H1 (cell line): ENCODE measurements around the gene TTC34. TPM values are rescaled to one million over a fixed set of nuclear protein-coding genes. Genes with fewer than 3 reads are reported as not detected.
"Not testable (repeated sequence)": the region's sequence is repeated elsewhere in the genome, so short reads cannot be mapped to it uniquely, and the experiment has no call there.

Experiments
- CTCF ChIA-PET: fragments of 300-600 bp; sonication (Branson Sonifier 250); formaldehyde crosslinking; loops from one replicate; lab custom pipeline; 2021; ENCODE audit not compliant: partially characterized antibody; lab: Charles Lee
- POLR2A ChIA-PET: fragments of 300-600 bp; sonication (Branson Sonifier 250); formaldehyde crosslinking; loops from one replicate; lab custom pipeline; 2021; ENCODE audit warnings: inconsistent platforms; ENCODE audit not compliant: partially characterized antibody; lab: Charles Lee
- DNase-seq, 2 experiments: peaks; one replicate each; pipeline versions ENCODE4 v3.0.0 to v3.0.0-alpha.2; 2010 to 2022; ENCODE audit warnings: low spot score in 2 of 2, low read depth in 1 of 2, mixed read lengths in 1 of 2
- FAIRE-seq: peaks from 2 replicates; lab custom pipeline; 2011; peaks lifted over from hg19 to GRCh38; lab: Jason Lieb, UNC
- H2AFZ ChIP-seq: 2 replicates; pipeline ENCODE4 v1.8.1; 2012; ENCODE audit warnings: low read length, inconsistent platforms
- H2AK5ac ChIP-seq: 2 replicates; pipeline ENCODE4 v1.6.1; 2013; ENCODE audit warnings: low read depth, low read length
- H2BK120ac ChIP-seq: replicated peaks from 2 replicates; pipeline ENCODE3; 2013; ENCODE audit warnings: low read depth, low read length, inconsistent platforms
- H2BK12ac ChIP-seq: 2 replicates; pipeline ENCODE4 v1.6.1; 2013; ENCODE audit warnings: low read depth, low read length
- H2BK15ac ChIP-seq: 2 replicates; pipeline ENCODE4 v1.6.1; 2013; ENCODE audit warnings: low read length
- H2BK20ac ChIP-seq: 2 replicates; pipeline ENCODE4 v1.6.1; 2013; ENCODE audit warnings: low read length
- H2BK5ac ChIP-seq: 2 replicates; pipeline ENCODE4 v1.6.1; 2013; ENCODE audit warnings: low read depth, low read length
- H3K14ac ChIP-seq: 2 replicates; pipeline ENCODE4 v1.6.1; 2013; ENCODE audit warnings: inconsistent platforms; ENCODE audit not compliant: insufficient read length
- H3K18ac ChIP-seq: 2 replicates; pipeline ENCODE4 v1.6.1; 2013; ENCODE audit warnings: low read length; ENCODE audit errors: extremely low read depth
- H3K23ac ChIP-seq: 2 replicates; pipeline ENCODE4 v1.6.1; 2013; ENCODE audit warnings: inconsistent platforms; ENCODE audit not compliant: insufficient read length
- H3K23me2 ChIP-seq: 2 replicates; pipeline ENCODE4 v1.6.1; 2013; ENCODE audit warnings: low read depth, low read length
- H3K27ac ChIP-seq: 2 replicates; pipeline ENCODE4 v1.6.1; 2011; ENCODE audit warnings: low read depth, low read length, inconsistent platforms
- H3K27me3 ChIP-seq, 4 experiments: replicated peaks in 1 of 4; 1 replicate in 1 of 4; 2 replicates in 3 of 4; pipeline versions ENCODE4 v1.6.1 to v1.8.1; 2011 to 2013; ENCODE audit warnings: low read length in 3 of 4, mild to moderate bottlenecking in 3 of 4, inconsistent platforms in 2 of 4, mixed read lengths in 2 of 4, moderate library complexity in 1 of 4; ENCODE audit not compliant: control insufficient read depth in 3 of 4, insufficient read depth in 3 of 4; ENCODE audit errors: extremely low read depth in 1 of 4
- H3K36me3 ChIP-seq, 4 experiments: 2 replicates each; pipeline versions ENCODE4 v1.6.1 to v1.8.1; 2011 to 2013; ENCODE audit warnings: mild to moderate bottlenecking in 4 of 4, low read length in 3 of 4, moderate library complexity in 2 of 4, control low read depth in 1 of 4, inconsistent platforms in 1 of 4; ENCODE audit not compliant: insufficient read depth in 4 of 4, control insufficient read depth in 2 of 4
- H3K4ac ChIP-seq: replicated peaks from 2 replicates; pipeline ENCODE3; 2013; ENCODE audit warnings: low read length, low read depth, mixed read lengths, inconsistent platforms; ENCODE audit not compliant: insufficient read length
- H3K4me1 ChIP-seq, 4 experiments: replicated peaks in 1 of 4; 1 replicate in 1 of 4; 2 replicates in 3 of 4; pipeline versions ENCODE4 v1.6.1 to v1.8.1; 2011 to 2013; ENCODE audit warnings: low read length in 3 of 4, inconsistent platforms in 2 of 4, mixed read lengths in 1 of 4; ENCODE audit not compliant: insufficient read depth in 4 of 4, control insufficient read depth in 3 of 4
- H3K4me2 ChIP-seq, 2 experiments: 2 replicates each; pipeline versions ENCODE4 v1.6.1 to v1.8.1; 2011 to 2013; ENCODE audit warnings: low read depth in 2 of 2, low read length in 2 of 2, control low read depth in 1 of 2, inconsistent platforms in 1 of 2, mild to moderate bottlenecking in 1 of 2; ENCODE audit not compliant: insufficient read depth in 1 of 2
- H3K4me3 ChIP-seq, 4 experiments: fragments of 200-600, 300-600 bp in 1 of 4; sonication (generic), shearing (Covaris generic), sonication (Bioruptor Twin) in 1 of 4; 2 replicates each; pipeline versions ENCODE4 v1.5.1 to v1.8.1; 2011 to 2016; ENCODE audit warnings: low read length in 4 of 4, low read depth in 3 of 4, control low read depth in 2 of 4, inconsistent platforms in 2 of 4, mild to moderate bottlenecking in 2 of 4, mixed read lengths in 1 of 4, moderate library complexity in 1 of 4; ENCODE audit not compliant: insufficient read depth in 2 of 4; ENCODE audit errors: extremely low read depth in 1 of 4
- H3K56ac ChIP-seq: replicated peaks from 2 replicates; pipeline ENCODE3; 2013; ENCODE audit warnings: low read depth, mild to moderate bottlenecking, mixed read lengths, low read length, inconsistent platforms; ENCODE audit not compliant: insufficient read length
- H3K79me1 ChIP-seq: 2 replicates; pipeline ENCODE4 v1.6.1; 2013; ENCODE audit warnings: low read depth, low read length, control low read depth
- H3K79me2 ChIP-seq, 2 experiments: 2 replicates each; pipeline versions ENCODE4 v1.6.1 to v1.8.1; 2012 to 2013; ENCODE audit warnings: low read length in 2 of 2, mild to moderate bottlenecking in 2 of 2, inconsistent platforms in 1 of 2; ENCODE audit not compliant: insufficient read depth in 2 of 2, control insufficient read depth in 1 of 2
- H3K9ac ChIP-seq, 4 experiments: replicated peaks in 1 of 4; 1 replicate in 1 of 4; 2 replicates in 3 of 4; pipeline versions ENCODE4 v1.6.1 to v1.8.1; 2011 to 2013; ENCODE audit warnings: low read depth in 3 of 4, low read length in 3 of 4, control low read depth in 2 of 4, mild to moderate bottlenecking in 2 of 4, moderate library complexity in 2 of 4, inconsistent platforms in 1 of 4; ENCODE audit errors: extremely low read depth in 1 of 4
- H3K9me3 ChIP-seq, 2 experiments: 2 replicates each; pipeline versions ENCODE4 v1.6.1 to v1.8.1; 2012 to 2013; ENCODE audit warnings: mild to moderate bottlenecking in 2 of 2, moderate library complexity in 2 of 2, control low read depth in 1 of 2, inconsistent platforms in 1 of 2, low read depth in 1 of 2, low read length in 1 of 2, mixed read lengths in 1 of 2; ENCODE audit not compliant: insufficient read depth in 2 of 2
- H4K20me1 ChIP-seq, 2 experiments: replicated peaks in 1 of 2; 2 replicates each; pipeline versions ENCODE3 to v1.8.1; 2011 to 2013; ENCODE audit warnings: inconsistent platforms in 2 of 2, low read length in 2 of 2, mild to moderate bottlenecking in 1 of 2; ENCODE audit not compliant: insufficient read depth in 2 of 2, control insufficient read depth in 1 of 2
- H4K5ac ChIP-seq: 2 replicates; pipeline ENCODE4 v1.6.1; 2013; ENCODE audit warnings: low read length, low read depth, mixed read lengths, inconsistent platforms; ENCODE audit not compliant: insufficient read length
- H4K8ac ChIP-seq: 2 replicates; pipeline ENCODE4 v1.8.0; 2013; ENCODE audit warnings: mild to moderate bottlenecking, moderate library complexity, low read length, inconsistent platforms; ENCODE audit not compliant: insufficient read depth; ENCODE audit errors: extremely low read depth
- H4K91ac ChIP-seq: replicated peaks from 2 replicates; pipeline ENCODE3; 2013; ENCODE audit warnings: low read length, mixed read lengths, inconsistent platforms; ENCODE audit not compliant: insufficient read length
- WGBS, 2 experiments: shearing (Covaris generic) in 1 of 2; methylation state at CpG; one replicate each; pipeline versions ENCODE4 v1.1.6 to v1.1.7; 2013 to 2015; ENCODE audit warnings: low lambda C conversion rate in 2 of 2, mixed read lengths in 2 of 2, inconsistent platforms in 1 of 2, low coverage in 1 of 2, missing lambda C conversion rate in 1 of 2; ENCODE audit not compliant: insufficient replicate concordance in 2 of 2, insufficient coverage in 1 of 2, insufficient read length in 1 of 2; ENCODE audit errors: extremely low coverage in 1 of 2, missing lambda C conversion rate in 1 of 2; 5-methylcytosine and 5-hydroxymethylcytosine counted together
- polyA plus RNA-seq, 7 experiments: library from polyadenylated mRNA; depleted of rRNA in 3 of 7; stranded (reverse) in 5 of 7; unstranded in 2 of 7; fragments of >200 nt in 5 of 7; fragments of 200-250 nt in 2 of 7; gene quantifications; 1 replicate in 5 of 7; 2 replicates in 1 of 7; 4 replicates in 1 of 7; pipeline versions ENCODE4 v1.2.1 to v1.2.3, GENCODE V29; 2011 to 2013; ENCODE audit warnings: missing spikeins in 2 of 7, mixed read lengths in 2 of 7
- total RNA-seq: library from RNA; stranded (reverse); fragmentation: NEBNext Ultra II Directional; extraction: Animal tissue kit (Norgen Biotek cat#: 25700); gene quantifications from 2 replicates; pipeline ENCODE4 v1.2.1, GENCODE V29; 2021

The TTC34 gene
- total and polyA plus RNA-seq, 2 of the 8 experiments (the other 6 are each of a cell fraction or from before 2014, with no cell fraction given), result 0.23 to 0.50 TPM

- FAIRE-seq, result not testable (repeated sequence)
Observed at GRCh38 chr1:2750766-2751730, 50.4 kb downstream of the TTC34 start.

More at GRCh38 chr1:2750766-2751730, 50.4 kb downstream of the TTC34 start:
- H2BK20ac ChIP-seq, H2BK5ac ChIP-seq, H4K8ac ChIP-seq, H3K4me1 ChIP-seq, H3K27ac ChIP-seq, H2AK5ac ChIP-seq, H3K4me3 ChIP-seq, H3K23ac ChIP-seq, H3K36me3 ChIP-seq, H2BK12ac ChIP-seq, H3K79me1 ChIP-seq, H3K27me3 ChIP-seq, H4K91ac ChIP-seq, POLR2A ChIA-PET, H3K23me2 ChIP-seq, CTCF ChIA-PET, H3K79me2 ChIP-seq, DNase-seq, H3K9ac ChIP-seq, H4K5ac ChIP-seq, H3K4me2 ChIP-seq, H3K56ac ChIP-seq, H3K14ac ChIP-seq, H4K20me1 ChIP-seq, H2BK15ac ChIP-seq, H3K4ac ChIP-seq, H2AFZ ChIP-seq, H3K18ac ChIP-seq, H2BK120ac ChIP-seq: not testable (repeated sequence)
- WGBS, 2 experiments, result 62% methylated on average over 7 of the region's 27 CpGs; no CpG with 5 or more reads in 1 of the 2 experiments
- H3K9me3 ChIP-seq, result peaks cover 6 to 43% of the 10 kb centered on the region in 2 experiments; a peak in 3 of 4 replicates
